IMR-90 (cell line): ENCODE data around the gene AKAP13. TPM values are rescaled to one million over a fixed set of nuclear protein-coding genes. Genes with fewer than 3 reads are reported as not detected.

Experiments
- ATAC-seq: fragments of 200-7000 bp; cut with Tn5 transposase; 2 replicates; pipeline ENCODE4 v1.9.1; 2020; ENCODE audit warnings: low read depth, mild to moderate bottlenecking, moderate library complexity
- BruUV-seq: library from RNA; stranded (reverse); fragments of 400-500 nt; replicated peaks from 2 replicates; lab custom pipeline; 2021; lab: Mats Ljungman, UMichigan
- CTCF ChIA-PET: fragments of 300-600 bp; formaldehyde crosslinking; extraction: SDS; loops from one replicate; lab custom pipeline; 2021; ENCODE audit warnings: antibody characterized with exemption; lab: Yijun Ruan, JAX
- POLR2A ChIA-PET: fragments of 300-600 bp; sonication (Branson Sonifier 250); formaldehyde crosslinking; loops from one replicate; lab custom pipeline; 2022; ENCODE audit warnings: antibody characterized with exemption; ENCODE audit not compliant: unreplicated experiment; lab: Charles Lee
- DNase-seq: peaks from one replicate; pipeline ENCODE4 v3.0.0; 2013
- H2AFZ ChIP-seq: replicated peaks from 2 replicates; pipeline ENCODE3; 2013; ENCODE audit warnings: low read length, mild to moderate bottlenecking; ENCODE audit not compliant: poor library complexity
- H2AK5ac ChIP-seq: 2 replicates; pipeline ENCODE4 v1.6.1; 2013; ENCODE audit warnings: low read depth, low read length, inconsistent platforms
- H2AK9ac ChIP-seq: replicated peaks from 2 replicates; pipeline ENCODE3; 2013; ENCODE audit warnings: mild to moderate bottlenecking, low read depth, low read length, moderate library complexity; ENCODE audit not compliant: poor library complexity
- H2BK120ac ChIP-seq: 2 replicates; pipeline ENCODE4 v1.6.1; 2013; ENCODE audit warnings: low read depth, low read length, inconsistent platforms
- H2BK15ac ChIP-seq: 3 replicates; pipeline ENCODE4 v1.6.1; 2013; ENCODE audit warnings: low read depth, low read length, inconsistent platforms
- H2BK20ac ChIP-seq: 2 replicates; pipeline ENCODE4 v1.6.1; 2013; ENCODE audit warnings: low read depth, mild to moderate bottlenecking, inconsistent platforms, low read length, moderate library complexity
- H2BK5ac ChIP-seq: 2 replicates; pipeline ENCODE4 v1.6.1; 2013; ENCODE audit warnings: mild to moderate bottlenecking, low read depth, low read length, inconsistent platforms; ENCODE audit not compliant: poor library complexity, severe bottlenecking
- H3K14ac ChIP-seq: replicated peaks from 2 replicates; pipeline ENCODE4 v1.6.1; 2013; ENCODE audit warnings: low read depth, low read length, inconsistent platforms
- H3K18ac ChIP-seq: 2 replicates; pipeline ENCODE4 v1.6.1; 2013; ENCODE audit warnings: low read depth, low read length, control low read depth
- H3K23ac ChIP-seq: 2 replicates; pipeline ENCODE4 v1.6.1; 2013; ENCODE audit warnings: low read depth, low read length, inconsistent platforms
- H3K27ac ChIP-seq: 2 replicates; pipeline ENCODE4 v1.5.1; 2013; ENCODE audit warnings: mild to moderate bottlenecking, control low read depth, low read length; ENCODE audit not compliant: insufficient read depth
- H3K27me3 ChIP-seq: 2 replicates; pipeline ENCODE4 v1.6.1; 2013; ENCODE audit warnings: low read length; ENCODE audit not compliant: control insufficient read depth, insufficient read depth
- H3K36me3 ChIP-seq: 2 replicates; pipeline ENCODE4 v1.6.1; 2013; ENCODE audit warnings: low read length, mixed read lengths; ENCODE audit not compliant: control insufficient read depth, insufficient read depth
- H3K4ac ChIP-seq: 2 replicates; pipeline ENCODE4 v1.6.1; 2013; ENCODE audit warnings: low read depth, low read length, inconsistent platforms
- H3K4me1 ChIP-seq: 2 replicates; pipeline ENCODE4 v1.6.1; 2013; ENCODE audit warnings: low read length, mixed read lengths; ENCODE audit not compliant: control insufficient read depth, insufficient read depth
- H3K4me2 ChIP-seq: 2 replicates; pipeline ENCODE4 v1.6.1; 2013; ENCODE audit warnings: low read depth, mild to moderate bottlenecking, control low read depth, low read length, moderate library complexity
- H3K4me3 ChIP-seq: 2 replicates; pipeline ENCODE4 v1.5.1; 2013; ENCODE audit warnings: low read depth, mild to moderate bottlenecking, control low read depth, low read length, moderate library complexity; ENCODE audit not compliant: insufficient read depth
- H3K56ac ChIP-seq: 2 replicates; pipeline ENCODE4 v1.6.1; 2013; ENCODE audit warnings: low read length, inconsistent platforms; ENCODE audit not compliant: insufficient read depth; ENCODE audit errors: extremely low read depth
- H3K79me1 ChIP-seq, 2 experiments: 2 replicates each; pipeline ENCODE4 v1.6.1; 2013; ENCODE audit warnings: low read length in 2 of 2, inconsistent platforms in 1 of 2, low read depth in 1 of 2
- H3K9ac ChIP-seq: 2 replicates; pipeline ENCODE4 v1.6.1; 2013; ENCODE audit warnings: low read depth, low read length, control low read depth
- H3K9me1 ChIP-seq: 2 replicates; pipeline ENCODE4 v1.6.1; 2013; ENCODE audit warnings: low read length, inconsistent platforms; ENCODE audit not compliant: insufficient read depth
- H3K9me3 ChIP-seq: 2 replicates; pipeline ENCODE4 v1.6.1; 2013; ENCODE audit warnings: low read length; ENCODE audit not compliant: control insufficient read depth, insufficient read depth
- H4K20me1 ChIP-seq: 2 replicates; pipeline ENCODE4 v1.6.1; 2013; ENCODE audit warnings: low read length, inconsistent platforms; ENCODE audit not compliant: insufficient read depth
- H4K5ac ChIP-seq: 2 replicates; pipeline ENCODE4 v1.6.1; 2013; ENCODE audit warnings: mild to moderate bottlenecking, low read depth, low read length, control low read depth
- H4K8ac ChIP-seq, 2 experiments: 2 replicates each; pipeline ENCODE4 v1.6.1; 2013; ENCODE audit warnings: low read depth in 2 of 2, low read length in 2 of 2, control low read depth in 1 of 2, inconsistent platforms in 1 of 2
- H4K91ac ChIP-seq: 2 replicates; pipeline ENCODE4 v1.6.1; 2013; ENCODE audit warnings: low read depth, low read length, inconsistent platforms; ENCODE audit not compliant: insufficient read depth
- BHLHE40 ChIP-seq: fragments of 150-350 bp; IDR thresholded peaks from 2 replicates; pipeline ENCODE4 v1.6.1; 2016; ENCODE audit warnings: mild to moderate bottlenecking, low read depth, low read length
- CEBPB ChIP-seq: IDR thresholded peaks from 2 replicates; pipeline ENCODE4 v1.6.1; 2012; ENCODE audit warnings: low read depth, low read length, improper control_type of control experiment
- CHD1 ChIP-seq: IDR thresholded peaks from 2 replicates; pipeline ENCODE4 v1.6.1; 2012; ENCODE audit warnings: low read depth, low read length, improper control_type of control experiment
- CTCF ChIP-seq: conservative IDR thresholded peaks from 2 replicates; pipeline ENCODE4 v1.5.1; 2012; ENCODE audit warnings: mild to moderate bottlenecking, low read depth, low read length, improper control_type of control experiment
- ELK1 ChIP-seq: fragments of 150-350 bp; IDR thresholded peaks from 2 replicates; pipeline ENCODE4 v1.6.1; 2016; ENCODE audit warnings: low read depth, mild to moderate bottlenecking, low read length, moderate library complexity, borderline replicate concordance
- FOS ChIP-seq: fragments of 150-350 bp; IDR thresholded peaks from 2 replicates; pipeline ENCODE4 v1.6.1; 2016; ENCODE audit warnings: low read depth, low read length
- MAFK ChIP-seq: IDR thresholded peaks from 2 replicates; pipeline ENCODE4 v1.6.1; 2012; ENCODE audit warnings: low read depth, low read length, improper control_type of control experiment
- MAZ ChIP-seq: IDR thresholded peaks from 2 replicates; pipeline ENCODE4 v1.6.1; 2012; ENCODE audit warnings: low read depth, mild to moderate bottlenecking, low read length, improper control_type of control experiment, moderate library complexity, borderline replicate concordance
- MXI1 ChIP-seq: IDR thresholded peaks from 2 replicates; pipeline ENCODE4 v1.6.1; 2012; ENCODE audit warnings: low read depth, mild to moderate bottlenecking, low read length, moderate library complexity, borderline replicate concordance
- NFE2L2 ChIP-seq: fragments of 150-350 bp; IDR thresholded peaks from 2 replicates; pipeline ENCODE4 v1.6.1; 2016; ENCODE audit warnings: low read depth, mild to moderate bottlenecking, low read length
- RAD21 ChIP-seq: IDR thresholded peaks from 2 replicates; pipeline ENCODE4 v1.6.1; 2012; ENCODE audit warnings: low read length, improper control_type of control experiment
- RCOR1 ChIP-seq: IDR thresholded peaks from 2 replicates; pipeline ENCODE4 v1.6.1; 2012; ENCODE audit warnings: mild to moderate bottlenecking, low read length, improper control_type of control experiment; ENCODE audit not compliant: insufficient replicate concordance
- RFX5 ChIP-seq: IDR thresholded peaks from 2 replicates; pipeline ENCODE4 v1.8.0; 2012; ENCODE audit warnings: low read depth, mild to moderate bottlenecking, low read length, moderate library complexity
- SMC3 ChIP-seq: fragments of 150-350 bp; IDR thresholded peaks from 2 replicates; pipeline ENCODE4 v1.6.1; 2016; ENCODE audit warnings: low read depth, mild to moderate bottlenecking, antibody characterized with exemption, low read length, moderate library complexity
- USF2 ChIP-seq: fragments of 150-350 bp; IDR thresholded peaks from 2 replicates; pipeline ENCODE4 v1.6.1; 2017; ENCODE audit warnings: mild to moderate bottlenecking, antibody characterized with exemption, low read length, low read depth
- WGBS, 2 experiments: methylation state at CpG; one replicate each; pipeline versions ENCODE4 v1.1.5 to v1.1.7; 2013; ENCODE audit warnings: missing lambda C conversion rate in 2 of 2; ENCODE audit not compliant: insufficient read length in 1 of 2; ENCODE audit errors: extremely low coverage in 2 of 2; 5-methylcytosine and 5-hydroxymethylcytosine counted together
- dilution Hi-C: fragments of 300-500 bp; cut with HindIII; formaldehyde crosslinking; loops from one replicate; pipeline ENCODE4 v1.14.3; 2018; ENCODE audit warnings: low sequenced_read_pairs; ENCODE audit not compliant: unreplicated experiment
- in situ Hi-C: fragments of 300-500 bp; cut with MboI; formaldehyde crosslinking; loops from 3 replicates; pipeline ENCODE4 v1.14.3; 2019; ENCODE audit warnings: low sequenced_read_pairs, inconsistent platforms, mixed read lengths
- intact Hi-C: fragments of 100-400 bp; cut with micrococcal nuclease; formaldehyde crosslinking; loops from 2 replicates; pipeline ENCODE4 v1.10.0; 2022
- polyA plus RNA-seq, 3 experiments: library from polyadenylated mRNA; depleted of rRNA; stranded (reverse); fragments of >200 nt; gene quantifications; 2 replicates each; pipeline ENCODE4 v1.2.3, GENCODE V29; 2012; ENCODE audit warnings: low replicate concordance in 1 of 3
- total RNA-seq: library from RNA; depleted of rRNA; stranded (reverse); fragments of >200 nt; gene quantifications from 2 replicates; pipeline ENCODE4 v1.2.3, GENCODE V29; 2012

Gene AKAP13
- total and polyA plus RNA-seq, 2 of the 4 experiments (the other 2 are of a cell fraction), result 10.4 to 46.4 TPM

GRCh38 chr15:85558848-85559247, 178.4 kb downstream of the AKAP13 start:
- H3K36me3 ChIP-seq, result no peaks in the 10 kb centered on the region
- no peak overlapping the region for H4K91ac ChIP-seq
- no peaks in the 10 kb centered on the region; the same call in 1 of the 2 replicates for H4K20me1 ChIP-seq
- in situ Hi-C loops, result no loop called here
- no peak overlapping the region for H2BK5ac ChIP-seq
- TF ChIP-seq MAFK (no peak), SMC3 (no peak), CHD1 (no peak), RCOR1 (no peak), RFX5 (no peak), CEBPB (no peak), BHLHE40 (no peak), RAD21 (no peak), MAZ (no peak), NFE2L2 (no peak), FOS (no peak), CTCF (no peak), USF2 (no peak), MXI1 (no peak), ELK1 (no peak)
- H3K9ac ChIP-seq, result no peak overlapping the region
- no peak overlapping the region for H2BK20ac ChIP-seq
- no CpG with 5 or more reads among the region's 5 CpGs for WGBS, 2 experiments
- no peak overlapping the region for H3K27ac ChIP-seq
- H3K9me1 ChIP-seq, result peaks cover 3% of the 10 kb centered on the region; the same call in 1 of the 2 replicates
- no TSS peak for BruUV-seq
- DNase-seq (no peak), ATAC-seq (no peak)
- peaks cover 25 to 29% of the 10 kb centered on the region in 2 experiments for H3K79me1 ChIP-seq
- no peak overlapping the region for H2AK9ac ChIP-seq
- H2BK15ac ChIP-seq, result no peak overlapping the region
- H3K14ac ChIP-seq, result no peak overlapping the region
- H3K56ac ChIP-seq, result no peak overlapping the region
- no peak overlapping the region for H2AFZ ChIP-seq
- H3K23ac ChIP-seq, result no peak overlapping the region
- no peaks in the 10 kb centered on the region; the same call in 1 of the 2 replicates for H3K4me1 ChIP-seq
- H4K5ac ChIP-seq, result no peak overlapping the region
- intact Hi-C loops, result no loop called here
- ChIA-PET CTCF (no interaction called here), POLR2A (no interaction called here)
- H3K4me2 ChIP-seq, result no peak overlapping the region
- no peaks in the 10 kb centered on the region for H3K27me3 ChIP-seq
- H3K4me3 ChIP-seq, result no peak overlapping the region
- dilution Hi-C loops, result no loop called here
- no peak overlapping the region for H2AK5ac ChIP-seq
- H3K18ac ChIP-seq, result no peak overlapping the region
- no peak overlapping the region for H2BK120ac ChIP-seq
- H3K9me3 ChIP-seq, result no peaks in the 10 kb centered on the region
- no peak overlapping the region for H4K8ac ChIP-seq
- H3K4ac ChIP-seq, result no peak overlapping the region
